OCI-LY1 (cell line): ENCODE data around the gene DMWD.
A peak's percentile ranks its signal among the peaks of the same experiment; 100 is the strongest.

Source experiments
- H2AFZ ChIP-seq: fragments of 200-600 bp; sonication (generic), shearing (Covaris generic); 2 replicates; pipeline ENCODE4 v1.6.0; 2014; ENCODE audit warnings: antibody characterized with exemption, mild to moderate bottlenecking, low read length
- H3F3A ChIP-seq: fragments of 200-600 bp; sonication (generic), shearing (Covaris generic); 2 replicates; pipeline ENCODE4 v1.6.0; 2014; ENCODE audit warnings: mild to moderate bottlenecking, antibody characterized with exemption, low read length, moderate library complexity; ENCODE audit not compliant: insufficient read depth
- H3K27ac ChIP-seq: fragments of 200-600 bp; sonication (generic); 2 replicates; pipeline ENCODE4 v1.5.1; 2014; ENCODE audit warnings: low read length, mixed run types, mild to moderate bottlenecking, low read depth; ENCODE audit not compliant: poor library complexity, severe bottlenecking
- H3K27me3 ChIP-seq: fragments of 200-600 bp; sonication (generic); 2 replicates; pipeline ENCODE4 v1.6.0; 2014; ENCODE audit warnings: antibody characterized with exemption, mild to moderate bottlenecking, low read length, moderate library complexity; ENCODE audit not compliant: insufficient read depth
- H3K36me3 ChIP-seq: fragments of 200-600 bp; sonication (generic); 2 replicates; pipeline ENCODE4 v1.6.1; 2014; ENCODE audit warnings: mild to moderate bottlenecking, antibody characterized with exemption, low read length, moderate library complexity, mixed read lengths; ENCODE audit not compliant: insufficient read depth
- H3K4me1 ChIP-seq: fragments of 200-600 bp; sonication (generic); 2 replicates; pipeline ENCODE4 v1.5.1; 2014; ENCODE audit warnings: mild to moderate bottlenecking, low read length, moderate library complexity; ENCODE audit not compliant: insufficient read depth, severe bottlenecking
- H3K4me2 ChIP-seq: fragments of 200-600 bp; sonication (generic), shearing (Covaris generic); 2 replicates; pipeline ENCODE4 v1.6.1; 2014; ENCODE audit warnings: low read length
- H3K4me3 ChIP-seq: fragments of 200-600 bp; sonication (generic); 2 replicates; pipeline ENCODE4 v1.5.1; 2014; ENCODE audit warnings: low read length, low read depth, mild to moderate bottlenecking, mixed read lengths; ENCODE audit not compliant: poor library complexity, severe bottlenecking
- H3K79me2 ChIP-seq: fragments of 200-600 bp; shearing (Covaris generic); 2 replicates; pipeline ENCODE4 v1.6.1; 2016; ENCODE audit warnings: mixed run types, low read length, mixed read lengths; ENCODE audit not compliant: insufficient read depth
- H3K9ac ChIP-seq: fragments of 200-600 bp; sonication (generic), shearing (Covaris generic); 2 replicates; pipeline ENCODE4 v1.6.1; 2014; ENCODE audit warnings: mild to moderate bottlenecking, low read length, mixed read lengths
- H3K9me2 ChIP-seq: fragments of 200-600 bp; sonication (generic), shearing (Covaris generic); 2 replicates; pipeline ENCODE4 v1.6.1; 2014; ENCODE audit warnings: low read depth, mild to moderate bottlenecking, low read length, mixed read lengths
- H3K9me3 ChIP-seq: fragments of 200-600 bp; shearing (Covaris generic); 2 replicates; pipeline ENCODE4 v1.6.1; 2014; ENCODE audit warnings: low read length, mixed read lengths
- H4K20me1 ChIP-seq: fragments of 200-600 bp; sonication (generic), shearing (Covaris generic); 2 replicates; pipeline ENCODE4 v1.6.0; 2016; ENCODE audit warnings: mild to moderate bottlenecking, low read length; ENCODE audit not compliant: insufficient read depth
- CTCF ChIP-seq: fragments of 200-600 bp; sonication (generic), shearing (Covaris generic); IDR thresholded peaks from 2 replicates; pipeline ENCODE4 v1.5.1; 2017; ENCODE audit warnings: mild to moderate bottlenecking, antibody characterized with exemption, low read length, moderate library complexity, mixed read lengths
- EZH2 ChIP-seq: fragments of 200-600 bp; sonication (generic), shearing (Covaris generic); IDR thresholded peaks from 2 replicates; pipeline ENCODE4 v1.8.0; 2017; ENCODE audit warnings: borderline replicate concordance, mixed run types, mild to moderate bottlenecking, antibody characterized with exemption, low read length, moderate library complexity, mixed read lengths

Gene DMWD

GRCh38 chr19:45780146-45780447, 12.5 kb downstream of the DMWD start:
- Histone ChIP-seq H3K27ac (no peak overlapping the region), H3K9ac (no peak overlapping the region), H3K4me3 (no peak overlapping the region), H3K36me3 (0 out of 2 replicates have a peak, but pooled peaks cover 4% of the 10 kb centered on the region), H3K4me1 (peaks cover 10% of the 10 kb centered on the region), H3K9me3 (no peaks in the 10 kb centered on the region), H4K20me1 (no peaks in the 10 kb centered on the region), H3K9me2 (no peaks in the 10 kb centered on the region), H3K4me2 (no peak overlapping the region), H3K79me2 (no peaks in the 10 kb centered on the region), H3F3A (no peaks in the 10 kb centered on the region), H3K27me3 (no peaks in the 10 kb centered on the region), H2AFZ (no peak overlapping the region)
- no peak for TF ChIP-seq CTCF
- no peak for TF ChIP-seq EZH2

DNA sequence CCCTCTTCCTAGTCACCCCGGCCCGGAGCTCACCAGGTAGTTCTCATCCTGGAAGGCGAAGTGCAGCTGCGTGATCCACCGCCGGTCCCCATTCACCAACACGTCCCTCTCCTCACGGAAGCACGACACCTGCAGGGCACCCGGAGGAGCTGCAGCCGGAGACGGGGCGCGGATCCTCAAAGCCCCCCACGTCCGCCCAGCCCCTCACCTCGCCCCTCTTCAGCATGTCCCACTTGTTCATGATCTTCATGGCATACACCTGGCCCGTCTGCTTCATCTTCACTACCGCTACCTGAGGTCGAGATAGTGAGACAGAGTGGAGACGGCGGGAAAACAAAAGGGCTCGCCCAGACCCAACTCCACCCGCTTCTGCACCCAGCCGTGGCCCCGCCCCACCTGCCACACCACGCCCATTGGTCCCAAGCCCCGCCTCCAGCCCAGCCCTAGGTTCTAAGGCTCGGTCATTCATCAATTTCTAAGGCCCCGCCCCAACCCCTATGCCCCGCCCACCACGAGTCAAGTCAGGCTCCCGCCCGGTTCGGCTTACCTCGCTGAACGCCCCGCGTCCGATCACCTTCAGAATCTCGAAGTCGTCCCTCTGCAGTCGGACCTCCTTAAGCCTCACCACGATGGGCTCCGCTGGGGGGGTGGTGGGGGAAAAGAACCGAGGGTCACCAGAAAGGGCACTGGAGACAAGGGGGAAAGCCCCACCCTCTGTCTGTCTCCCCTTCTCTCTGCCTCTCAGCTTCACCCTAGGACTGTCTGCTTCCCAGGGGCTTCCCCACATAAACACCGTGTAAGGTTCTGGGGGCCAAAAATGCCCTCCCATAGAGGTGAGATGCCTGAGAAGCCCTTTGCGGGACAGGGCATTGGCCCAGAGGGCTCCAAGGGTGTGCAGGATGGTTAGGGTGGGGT, 13.2 kb downstream of the DMWD start:
- H3K9ac ChIP-seq, result peak overlapping the region; percentile 40; the same call in 1 of the 2 replicates
- TF ChIP-seq CTCF (peak; percentile 93), EZH2 (no peak)
- H3F3A ChIP-seq, result no peaks in the 10 kb centered on the region
- H4K20me1 ChIP-seq, result no peaks in the 10 kb centered on the region
- H3K4me1 ChIP-seq, result peaks cover 10% of the 10 kb centered on the region
- H3K79me2 ChIP-seq, result no peaks in the 10 kb centered on the region
- no peak overlapping the region for H2AFZ ChIP-seq
- peak overlapping the region; percentile 48 for H3K4me3 ChIP-seq
- H3K9me2 ChIP-seq, result no peaks in the 10 kb centered on the region
- H3K9me3 ChIP-seq, result no peaks in the 10 kb centered on the region
- H3K27me3 ChIP-seq, result no peaks in the 10 kb centered on the region
- H3K4me2 ChIP-seq, result peak overlapping the region; percentile 66
- 0 out of 2 replicates have a peak, but pooled peaks cover 4% of the 10 kb centered on the region for H3K36me3 ChIP-seq
- H3K27ac ChIP-seq, result no peak overlapping the region

DNA sequence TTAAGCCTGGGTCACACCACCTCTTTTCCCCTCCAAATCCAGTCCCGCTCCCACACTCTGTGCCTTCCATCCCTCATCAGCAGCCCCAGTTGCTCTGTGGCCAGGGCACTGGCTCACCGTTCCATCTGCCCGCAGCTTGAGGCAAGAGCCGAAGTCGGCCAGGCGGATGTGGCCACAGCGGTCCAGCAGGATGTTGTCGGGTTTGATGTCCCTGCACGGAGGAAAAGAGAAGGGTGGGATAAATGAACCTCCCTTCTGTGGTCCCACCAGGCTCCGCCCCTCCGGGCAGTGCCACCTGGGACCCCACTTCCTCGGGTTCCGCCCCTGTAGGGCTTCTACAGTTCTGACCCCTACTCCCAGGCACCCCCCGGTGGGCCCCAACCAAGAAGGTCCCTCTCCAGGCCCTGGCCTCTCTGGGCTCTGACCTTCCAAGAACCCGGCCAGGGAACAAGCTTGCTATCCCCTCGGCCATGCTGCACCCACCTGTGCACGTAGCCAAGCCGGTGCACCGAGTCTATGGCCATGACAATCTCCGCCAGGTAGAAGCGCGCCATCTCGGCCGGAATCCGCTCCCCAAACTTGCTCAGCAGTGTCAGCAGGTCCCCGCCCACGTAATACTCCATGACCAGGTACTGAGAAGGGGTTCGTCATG, 14.5 kb downstream of the DMWD start:
- no peak for TF ChIP-seq CTCF
- no peak for TF ChIP-seq EZH2
- 0 out of 2 replicates have a peak, but pooled peaks cover 4% of the 10 kb centered on the region for H3K36me3 ChIP-seq
- no peaks in the 10 kb centered on the region for H3K9me3 ChIP-seq
- H3K27ac ChIP-seq, result no peak overlapping the region
- no peak overlapping the region for H3K4me2 ChIP-seq
- H2AFZ ChIP-seq, result no peak overlapping the region
- H3K4me1 ChIP-seq, result peaks cover 17% of the 10 kb centered on the region
- H3K9ac ChIP-seq, result no peak overlapping the region
- H4K20me1 ChIP-seq, result no peaks in the 10 kb centered on the region
- H3K79me2 ChIP-seq, result no peaks in the 10 kb centered on the region
- H3K9me2 ChIP-seq, result no peaks in the 10 kb centered on the region
- no peak overlapping the region for H3K4me3 ChIP-seq
- no peaks in the 10 kb centered on the region for H3F3A ChIP-seq
- no peaks in the 10 kb centered on the region for H3K27me3 ChIP-seq
